Ureter (tissue), 1 donor: ENCODE data around the gene KCNQ1. TPM values are rescaled to one million over a fixed set of nuclear protein-coding genes. Genes with fewer than 3 reads are reported as not detected.
A peak's percentile ranks its signal among the peaks of the same experiment; 100 is the strongest.

Experiments used
- DNase-seq: peaks from one replicate; pipeline ENCODE4 v3.0.0-alpha.2; 2020; ENCODE audit warnings: low spot score
- total RNA-seq: library from RNA; stranded (reverse); gene quantifications from one replicate; pipeline ENCODE4 v1.2.4, GENCODE V29; 2023
- donor health status: DM: yes; HTN: yes; CAD: no.

The KCNQ1 gene, protein sequence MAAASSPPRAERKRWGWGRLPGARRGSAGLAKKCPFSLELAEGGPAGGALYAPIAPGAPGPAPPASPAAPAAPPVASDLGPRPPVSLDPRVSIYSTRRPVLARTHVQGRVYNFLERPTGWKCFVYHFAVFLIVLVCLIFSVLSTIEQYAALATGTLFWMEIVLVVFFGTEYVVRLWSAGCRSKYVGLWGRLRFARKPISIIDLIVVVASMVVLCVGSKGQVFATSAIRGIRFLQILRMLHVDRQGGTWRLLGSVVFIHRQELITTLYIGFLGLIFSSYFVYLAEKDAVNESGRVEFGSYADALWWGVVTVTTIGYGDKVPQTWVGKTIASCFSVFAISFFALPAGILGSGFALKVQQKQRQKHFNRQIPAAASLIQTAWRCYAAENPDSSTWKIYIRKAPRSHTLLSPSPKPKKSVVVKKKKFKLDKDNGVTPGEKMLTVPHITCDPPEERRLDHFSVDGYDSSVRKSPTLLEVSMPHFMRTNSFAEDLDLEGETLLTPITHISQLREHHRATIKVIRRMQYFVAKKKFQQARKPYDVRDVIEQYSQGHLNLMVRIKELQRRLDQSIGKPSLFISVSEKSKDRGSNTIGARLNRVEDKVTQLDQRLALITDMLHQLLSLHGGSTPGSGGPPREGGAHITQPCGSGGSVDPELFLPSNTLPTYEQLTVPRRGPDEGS
- 63.0 TPM for total RNA-seq

DNA sequence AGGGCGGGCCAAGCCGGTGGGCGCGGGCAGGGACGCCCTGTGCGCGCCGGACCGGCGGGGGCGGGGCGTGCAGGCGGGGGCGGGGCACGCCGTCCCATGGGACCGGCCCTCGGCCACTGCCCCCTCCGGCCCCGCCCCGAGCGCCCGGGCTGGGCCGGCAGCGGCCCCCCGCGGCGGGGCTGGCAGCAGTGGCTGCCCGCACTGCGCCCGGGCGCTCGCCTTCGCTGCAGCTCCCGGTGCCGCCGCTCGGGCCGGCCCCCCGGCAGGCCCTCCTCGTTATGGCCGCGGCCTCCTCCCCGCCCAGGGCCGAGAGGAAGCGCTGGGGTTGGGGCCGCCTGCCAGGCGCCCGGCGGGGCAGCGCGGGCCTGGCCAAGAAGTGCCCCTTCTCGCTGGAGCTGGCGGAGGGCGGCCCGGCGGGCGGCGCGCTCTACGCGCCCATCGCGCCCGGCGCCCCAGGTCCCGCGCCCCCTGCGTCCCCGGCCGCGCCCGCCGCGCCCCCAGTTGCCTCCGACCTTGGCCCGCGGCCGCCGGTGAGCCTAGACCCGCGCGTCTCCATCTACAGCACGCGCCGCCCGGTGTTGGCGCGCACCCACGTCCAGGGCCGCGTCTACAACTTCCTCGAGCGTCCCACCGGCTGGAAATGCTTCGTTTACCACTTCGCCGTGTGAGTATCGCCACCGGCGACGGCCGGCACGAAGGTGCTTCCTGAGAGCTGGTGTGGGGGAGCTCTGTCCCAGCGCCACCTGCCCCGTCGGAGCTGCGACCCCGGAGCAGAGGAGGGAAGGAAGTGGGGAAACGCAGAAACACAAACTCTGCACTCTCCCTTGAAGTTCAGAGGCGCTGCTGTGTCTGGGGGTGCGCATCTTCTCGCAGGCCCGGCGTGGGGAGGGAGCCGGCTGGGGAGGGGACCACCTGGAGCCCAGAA, at the start of gene KCNQ1:
Gene KCNQ1 (plus strand): TSS at position 188 of the 925 bp plus-strand sequence. CDS start 91 bp downstream, at position 279.
- DNase-seq, result peak; percentile 59

DNA sequence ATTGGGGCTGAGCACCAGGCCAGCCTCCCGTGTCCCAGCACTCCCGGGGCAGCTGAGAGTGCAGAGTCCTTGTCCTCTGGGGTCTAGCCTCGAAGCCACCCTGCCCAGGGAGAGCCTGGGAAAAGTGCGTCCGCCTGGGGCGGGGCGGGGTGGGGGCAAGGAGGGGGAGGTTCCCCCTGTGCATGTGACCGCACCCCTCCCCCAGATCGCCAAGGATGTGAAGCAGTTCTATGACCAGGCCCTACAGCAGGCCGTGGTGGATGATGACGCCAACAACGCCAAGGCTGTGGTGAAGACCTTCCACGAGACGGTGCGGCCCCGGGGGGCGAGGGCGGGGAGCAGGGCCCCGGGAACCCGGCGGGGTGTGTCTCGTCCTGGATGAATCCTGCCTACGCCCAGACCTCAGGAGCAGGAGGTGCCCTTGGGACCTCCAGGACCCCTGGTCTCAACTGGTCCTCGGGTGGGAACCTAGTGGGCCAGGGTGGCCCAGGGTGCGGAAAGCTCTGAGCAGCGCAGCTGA, 49.5 kb upstream of the KCNQ1 start:
- DNase-seq, result no peak

DNA sequence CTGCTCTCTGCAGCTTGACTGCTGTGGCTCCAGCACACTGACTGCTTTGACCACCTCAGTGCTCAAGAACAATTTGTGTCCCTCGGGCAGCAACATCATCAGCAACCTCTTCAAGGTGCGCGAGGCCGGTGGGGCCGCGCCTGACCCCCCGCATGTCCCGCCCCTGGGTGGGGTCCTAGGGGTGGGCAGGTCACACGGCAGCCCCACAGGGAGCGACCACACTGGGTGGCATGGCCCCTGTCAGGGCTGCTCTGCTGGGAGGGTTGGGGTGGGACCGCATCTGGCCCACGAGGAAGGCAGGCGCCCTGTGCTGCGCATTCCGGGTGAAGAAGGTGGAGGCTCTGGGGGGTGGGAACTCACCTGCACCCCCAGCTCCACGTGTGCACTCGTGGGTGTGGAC, 49.0 kb upstream of the KCNQ1 start:
- DNase-seq, result no peak

GRCh38 chr11:2396471-2396870, 48.3 kb upstream of the KCNQ1 start:
- DNase-seq, result no peak

DNA sequence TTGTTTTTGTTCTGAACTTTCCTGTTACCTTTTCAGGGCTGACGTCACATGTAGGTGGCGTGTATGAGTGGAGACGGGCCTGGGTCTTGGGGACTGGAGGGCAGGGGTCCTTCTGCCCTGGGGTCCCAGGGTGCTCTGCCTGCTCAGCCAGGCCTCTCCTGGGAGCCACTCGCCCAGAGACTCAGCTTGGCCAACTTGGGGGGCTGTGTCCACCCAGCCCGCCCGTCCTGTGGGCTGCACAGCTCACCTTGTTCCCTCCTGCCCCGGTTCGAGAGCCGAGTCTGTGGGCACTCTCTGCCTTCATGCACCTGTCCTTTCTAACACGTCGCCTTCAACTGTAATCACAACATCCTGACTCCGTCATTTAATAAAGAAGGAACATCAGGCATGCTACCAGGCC, 47.8 kb upstream of the KCNQ1 start:
- DNase-seq, result no peak

GRCh38 chr11:2398664-2399355, 46.0 kb upstream of the KCNQ1 start:
- DNase-seq, result no peak

DNA sequence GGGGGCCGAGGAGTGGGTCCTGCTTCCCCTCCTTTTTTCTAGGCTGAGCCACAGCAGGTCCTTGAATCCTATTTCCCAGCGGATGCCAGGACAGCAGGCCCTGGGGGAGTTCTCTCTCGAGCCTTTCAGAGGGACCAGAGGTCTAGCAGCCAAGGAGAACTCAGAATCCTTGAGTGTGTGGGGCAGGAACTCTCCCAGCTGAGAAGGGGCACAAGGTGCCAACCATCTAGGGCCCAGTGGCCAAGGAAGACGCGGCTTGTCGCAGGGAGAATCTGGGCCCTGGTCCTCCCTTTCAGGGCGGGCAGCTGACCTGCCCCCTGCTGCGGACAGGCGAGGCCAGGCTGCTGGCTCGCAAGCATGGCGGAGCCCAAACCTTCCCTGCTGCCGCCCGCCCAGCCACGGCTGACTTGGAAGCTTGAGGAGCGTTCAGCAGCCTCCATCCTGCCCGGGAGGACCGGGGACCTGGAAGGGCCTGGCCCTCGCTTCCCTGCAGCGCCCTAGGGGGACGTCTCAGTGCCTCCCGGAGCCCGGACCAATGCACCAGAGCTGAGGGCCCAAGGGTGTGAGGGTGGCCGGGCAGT, 45.2 kb upstream of the KCNQ1 start:
- DNase-seq, result no peak

DNA sequence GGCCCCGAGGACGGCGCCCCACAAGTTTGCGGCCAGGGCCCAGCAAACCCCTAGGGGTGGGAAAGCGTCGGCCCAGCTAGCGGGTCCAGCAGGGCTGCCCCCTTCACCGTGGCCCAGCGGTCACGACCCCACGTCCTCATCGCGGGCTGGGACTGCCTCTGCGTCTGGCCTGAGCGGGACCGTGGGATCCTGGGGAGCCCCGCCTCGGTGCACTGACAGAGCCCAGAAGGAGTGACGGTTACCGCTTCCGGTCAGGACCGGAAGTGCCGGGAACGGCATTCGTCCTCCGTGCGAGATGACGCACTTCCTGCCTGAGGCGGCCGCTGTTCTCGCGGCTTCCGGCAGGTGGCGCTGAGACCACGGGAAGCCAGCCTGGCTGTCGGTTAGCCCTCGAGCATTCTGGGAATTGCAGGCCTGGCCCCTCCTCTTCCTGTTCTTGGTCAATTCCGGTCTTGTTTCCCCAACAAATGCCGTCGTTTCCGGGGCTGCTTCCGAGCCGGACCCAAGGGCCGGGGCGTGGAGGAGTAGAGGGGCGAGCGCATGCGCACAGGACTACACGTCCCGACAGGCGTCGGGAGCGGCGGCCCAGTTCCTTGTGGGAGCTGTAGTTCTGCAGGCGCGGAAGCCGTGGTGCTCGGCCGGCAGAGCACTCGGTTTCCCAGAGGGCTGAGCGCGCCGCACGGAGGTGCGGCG, 44.6 kb upstream of the KCNQ1 start, which contains the start of gene TSSC4:
Gene TSSC4 (plus strand): TSS at position 682 of the 693 bp plus-strand sequence. CDS start 1,884 bp downstream, outside the sequence.
- peak; percentile 100 for DNase-seq

GRCh38 chr11:2400762-2401435, 43.9 kb upstream of the KCNQ1 start:
- DNase-seq, result no peak

DNA sequence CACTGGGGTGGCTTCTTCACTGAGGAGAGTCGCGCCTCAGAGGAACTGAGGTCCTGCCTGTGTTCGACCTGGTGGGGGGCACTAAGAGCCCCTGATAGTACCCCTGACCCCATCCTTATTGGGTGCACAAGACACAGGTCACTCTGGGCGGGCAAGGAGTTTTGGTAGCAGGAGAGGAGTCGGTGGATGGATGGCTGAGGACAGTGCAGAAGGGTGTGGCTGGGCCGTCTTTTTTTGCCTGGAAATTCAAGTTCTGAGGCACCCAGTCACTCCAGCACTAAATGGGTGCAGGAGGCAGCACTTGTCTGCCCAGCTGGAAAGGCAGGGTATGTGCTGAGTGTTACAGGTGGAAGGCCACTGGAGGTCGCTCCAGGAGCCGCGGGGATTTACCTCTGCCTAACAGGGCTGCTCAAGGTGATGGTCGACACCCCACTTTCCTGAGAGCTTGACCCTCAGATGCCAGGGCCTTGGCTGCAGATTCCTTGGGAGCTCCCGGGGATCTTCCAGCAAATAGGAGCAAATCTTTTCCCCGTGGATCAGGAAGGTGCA, 43.3 kb upstream of the KCNQ1 start:
- no peak for DNase-seq

DNA sequence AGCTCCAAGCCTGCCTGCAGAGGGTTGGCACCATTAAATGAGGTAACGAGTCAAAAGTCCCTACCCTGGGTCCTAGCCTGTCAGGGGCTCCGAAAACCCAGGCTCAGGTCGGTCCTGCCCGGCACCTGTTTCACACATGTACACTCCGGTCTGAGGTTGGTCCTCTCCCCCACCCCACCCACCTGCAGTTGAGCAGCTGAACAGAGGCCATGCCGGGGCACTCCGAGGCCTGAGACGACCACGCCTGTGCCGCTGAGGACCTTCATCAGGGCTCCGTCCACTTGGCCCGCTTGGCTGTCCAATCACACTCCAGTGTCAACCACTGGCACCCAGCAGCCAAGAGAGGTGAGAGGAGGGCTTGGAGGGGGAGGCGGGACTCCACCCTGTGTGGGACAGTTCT, 42.7 kb upstream of the KCNQ1 start:
- DNase-seq, result no peak

DNA sequence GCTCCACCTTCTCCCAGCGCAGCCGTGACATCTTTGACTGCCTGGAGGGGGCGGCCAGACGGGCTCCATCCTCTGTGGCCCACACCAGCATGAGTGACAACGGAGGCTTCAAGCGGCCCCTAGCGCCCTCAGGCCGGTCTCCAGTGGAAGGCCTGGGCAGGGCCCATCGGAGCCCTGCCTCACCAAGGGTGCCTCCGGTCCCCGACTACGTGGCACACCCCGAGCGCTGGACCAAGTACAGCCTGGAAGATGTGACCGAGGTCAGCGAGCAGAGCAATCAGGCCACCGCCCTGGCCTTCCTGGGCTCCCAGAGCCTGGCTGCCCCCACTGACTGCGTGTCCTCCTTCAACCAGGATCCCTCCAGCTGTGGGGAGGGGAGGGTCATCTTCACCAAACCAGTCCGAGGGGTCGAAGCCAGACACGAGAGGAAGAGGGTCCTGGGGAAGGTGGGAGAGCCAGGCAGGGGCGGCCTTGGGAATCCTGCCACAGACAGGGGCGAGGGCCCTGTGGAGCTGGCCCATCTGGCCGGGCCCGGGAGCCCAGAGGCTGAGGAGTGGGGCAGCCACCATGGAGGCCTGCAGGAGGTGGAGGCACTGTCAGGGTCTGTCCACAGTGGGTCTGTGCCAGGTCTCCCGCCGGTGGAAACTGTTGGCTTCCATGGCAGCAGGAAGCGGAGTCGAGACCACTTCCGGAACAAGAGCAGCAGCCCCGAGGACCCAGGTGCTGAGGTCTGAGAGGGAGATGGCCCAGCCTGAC, 41.7 kb upstream of the KCNQ1 start:
- no peak for DNase-seq

DNA sequence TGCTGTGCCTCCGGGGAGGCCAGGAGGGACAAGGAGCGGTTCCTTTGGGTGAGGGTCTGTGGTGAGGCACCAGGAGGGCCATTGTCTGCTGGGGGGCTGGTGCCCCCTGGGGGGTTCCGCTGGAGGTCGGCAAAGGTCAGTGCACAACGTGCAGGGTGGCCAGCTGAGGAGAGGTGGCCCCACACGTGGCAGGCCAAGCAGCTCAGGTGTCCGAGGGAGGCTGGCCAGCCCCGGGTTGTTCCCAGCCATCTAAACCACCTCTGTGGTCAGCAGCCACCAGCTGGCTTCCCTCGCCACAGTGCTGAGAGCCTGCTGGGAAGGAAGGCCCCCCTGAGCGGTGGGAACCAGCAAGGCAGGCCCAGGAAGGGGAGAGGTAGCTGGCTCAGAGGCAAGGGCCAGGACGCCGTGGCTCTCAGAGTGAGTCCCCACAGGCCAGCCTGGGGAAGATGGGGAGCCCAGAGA, 40.0 kb upstream of the KCNQ1 start:
- DNase-seq, result no peak

DNA sequence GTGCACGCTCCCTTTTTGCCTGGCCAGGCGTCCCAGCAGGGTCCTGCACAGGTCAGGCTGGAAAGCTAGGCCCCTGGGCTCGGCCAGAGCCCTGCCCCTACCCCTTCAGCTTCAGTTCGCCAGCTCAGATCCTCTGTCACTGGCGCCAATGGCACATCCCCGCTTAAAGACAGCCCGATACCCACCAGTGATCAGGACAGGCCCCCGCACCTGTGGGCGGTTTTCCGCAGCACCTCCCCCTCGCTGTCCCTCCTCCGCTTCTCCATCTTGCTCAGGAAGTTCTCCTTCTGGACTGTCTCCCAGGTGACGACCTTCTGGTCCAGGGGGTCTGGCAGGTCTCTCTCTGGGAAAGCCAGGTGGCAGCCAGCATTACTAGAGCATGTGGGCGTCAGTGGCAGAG, 38.4 kb upstream of the KCNQ1 start:
- no peak for DNase-seq

DNA sequence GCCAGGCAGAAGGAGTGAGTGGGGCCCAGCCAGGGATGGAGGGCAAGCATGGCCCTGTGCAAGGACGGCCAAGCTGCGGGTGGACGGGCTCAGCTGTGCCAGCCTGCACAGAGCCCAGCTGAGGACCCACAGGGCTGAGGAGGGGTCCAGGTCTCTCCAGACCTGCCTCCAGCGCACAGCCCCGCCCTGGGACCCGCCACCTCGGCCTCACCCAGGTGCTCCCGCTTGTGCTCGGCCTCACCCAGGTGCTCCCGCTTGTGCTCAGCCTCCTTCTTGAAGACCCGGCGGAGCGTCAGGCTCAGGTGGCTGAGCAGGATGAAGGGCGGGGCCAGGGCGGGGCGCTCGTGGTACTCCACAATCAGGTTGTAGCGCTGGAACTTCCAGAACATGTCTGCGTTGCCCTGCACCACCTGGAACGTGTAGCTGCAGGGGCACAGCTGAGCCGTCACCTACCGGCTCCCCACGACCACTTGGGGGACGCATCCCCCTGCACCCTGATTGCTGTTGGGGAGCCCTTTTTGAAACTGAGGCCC, 37.9 kb upstream of the KCNQ1 start:
- no peak for DNase-seq

DNA sequence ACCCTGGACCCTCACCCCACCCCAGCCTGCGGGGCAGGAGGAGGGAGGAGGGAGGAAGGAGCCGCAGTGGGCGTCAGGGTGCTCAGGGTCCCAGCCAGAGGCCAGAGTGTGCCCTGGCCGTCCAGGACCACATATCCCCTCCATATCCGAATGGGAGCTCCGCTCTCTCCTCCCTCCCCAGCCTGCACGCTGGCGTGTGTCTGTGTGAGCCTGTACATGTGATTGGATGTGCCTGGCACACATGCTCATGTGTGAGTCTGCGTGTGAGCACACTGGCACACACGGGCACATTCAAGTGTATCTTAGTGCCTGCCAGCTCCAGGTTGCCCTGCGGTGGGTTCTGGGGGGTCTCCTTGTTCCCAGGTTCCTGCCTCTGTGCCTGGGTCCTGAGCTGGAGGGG, 36.1 kb upstream of the KCNQ1 start:
- DNase-seq, result no peak

GRCh38 chr11:2409126-2409525, 35.7 kb upstream of the KCNQ1 start:
- no peak for DNase-seq
